Colonic mucosa (tissue), 4 donors: ENCODE data around the gene SYNDIG1. TPM values are rescaled to one million over a fixed set of nuclear protein-coding genes. Genes with fewer than 3 reads are reported as not detected.

Source experiments
- DNase-seq: peaks from one replicate; pipeline ENCODE4 v3.0.0-alpha.2; 2020
- H3K27ac ChIP-seq: fragments of 200-600 bp; one replicate; pipeline ENCODE4 v1.8.0; 2021
- H3K27me3 ChIP-seq: fragments of 200-600 bp; one replicate; pipeline ENCODE4 v1.8.0; 2021
- H3K36me3 ChIP-seq: fragments of 200-600 bp; one replicate; pipeline ENCODE4 v1.8.0; 2021
- H3K4me1 ChIP-seq: fragments of 200-600 bp; one replicate; pipeline ENCODE4 v1.8.0; 2021; ENCODE audit warnings: mild to moderate bottlenecking
- H3K4me3 ChIP-seq: fragments of 200-600 bp; one replicate; pipeline ENCODE4 v1.8.0; 2021
- H3K9ac ChIP-seq, 2 donors: one replicate each; pipeline ENCODE4 v1.7.0; 2013; ENCODE audit warnings: control low read depth in 2 of 2, low read depth in 2 of 2, low read length in 2 of 2
- H3K9me3 ChIP-seq: fragments of 200-600 bp; one replicate; pipeline ENCODE4 v1.8.0; 2021
- CTCF ChIP-seq: fragments of 200-600 bp; IDR thresholded peaks from one replicate; pipeline ENCODE4 v1.8.0; 2022; ENCODE audit warnings: antibody characterized with exemption, mild to moderate bottlenecking
- intact Hi-C: fragments of 100-400 bp; cut with DNase I; formaldehyde crosslinking; loops from one replicate; pipeline ENCODE4 v1.14.1; 2022
- total RNA-seq, 2 donors: library from RNA; stranded (reverse); fragmentation: NEBNext Ultra II Directional in 1 of 2; extraction: Animal tissue kit (Norgen Biotek cat#: 25700) in 1 of 2; gene quantifications; one replicate each; pipeline ENCODE4 v1.2.1, GENCODE V29; 2021
- donor health status: healthy.
- donor health status: DM: no; HTN: no; CAD: no.
- donor health status: DM: no; HTN: no; CAD: no.

SYNDIG1 gene
- total RNA-seq, 2 donors from 2014 or later, result 0.10 to 0.19 TPM

- H3K27ac ChIP-seq, result no peak overlapping the region
- intact Hi-C loops, result no loop called here
- H3K36me3 ChIP-seq, result no peaks in the 10 kb centered on the region
- H3K9me3 ChIP-seq, result no peaks in the 10 kb centered on the region
- no peak for TF ChIP-seq CTCF
- DNase-seq, result no peak
- H3K4me3 ChIP-seq, result no peak overlapping the region
- no peak overlapping the region for H3K9ac ChIP-seq
- no peaks in the 10 kb centered on the region for H3K4me1 ChIP-seq
- H3K27me3 ChIP-seq, result no peaks in the 10 kb centered on the region
Observed at GRCh38 chr20:24633026-24633425, 163.6 kb downstream of the SYNDIG1 start.

GRCh38 chr20:24633521-24633920, 164.1 kb downstream of the SYNDIG1 start:
- DNase-seq, result no peak
- H3K36me3 ChIP-seq, result no peaks in the 10 kb centered on the region
- H3K4me3 ChIP-seq, result no peak overlapping the region
- H3K4me1 ChIP-seq, result no peaks in the 10 kb centered on the region
- intact Hi-C loops, result no loop called here
- H3K27me3 ChIP-seq, result no peaks in the 10 kb centered on the region
- H3K27ac ChIP-seq, result no peak overlapping the region
- TF ChIP-seq CTCF, result no peak
- no peaks in the 10 kb centered on the region for H3K9me3 ChIP-seq
- no peak overlapping the region for H3K9ac ChIP-seq

- Histone ChIP-seq H3K4me1 (no peaks in the 10 kb centered on the region), H3K9me3 (no peaks in the 10 kb centered on the region), H3K4me3 (no peak overlapping the region), H3K9ac (no peak overlapping the region), H3K36me3 (no peaks in the 10 kb centered on the region), H3K27me3 (no peaks in the 10 kb centered on the region), H3K27ac (no peak overlapping the region)
- no peak for DNase-seq
- no peak for TF ChIP-seq CTCF
- intact Hi-C loops, result no loop called here
Observed at GRCh38 chr20:24634855-24635254, 165.4 kb downstream of the SYNDIG1 start.

GRCh38 chr20:24636626-24637025, 167.2 kb downstream of the SYNDIG1 start:
- intact Hi-C loops, result no loop called here
- H3K27ac ChIP-seq, result no peak overlapping the region
- no peaks in the 10 kb centered on the region for H3K27me3 ChIP-seq
- DNase-seq, result no peak
- no peaks in the 10 kb centered on the region for H3K4me1 ChIP-seq
- H3K4me3 ChIP-seq, result no peak overlapping the region
- no peak overlapping the region for H3K9ac ChIP-seq
- TF ChIP-seq CTCF, result no peak
- H3K9me3 ChIP-seq, result no peaks in the 10 kb centered on the region
- no peaks in the 10 kb centered on the region for H3K36me3 ChIP-seq

- H3K27me3 ChIP-seq, result no peaks in the 10 kb centered on the region
- no peak overlapping the region for H3K27ac ChIP-seq
- H3K4me3 ChIP-seq, result no peak overlapping the region
- H3K4me1 ChIP-seq, result no peaks in the 10 kb centered on the region
- intact Hi-C loops, result no loop called here
- H3K9ac ChIP-seq, result no peak overlapping the region
- TF ChIP-seq CTCF, result no peak
- no peak for DNase-seq
- no peaks in the 10 kb centered on the region for H3K9me3 ChIP-seq
- no peaks in the 10 kb centered on the region for H3K36me3 ChIP-seq
Observed at GRCh38 chr20:24637087-24637486, 167.7 kb downstream of the SYNDIG1 start.

GRCh38 chr20:24637941-24638340, 168.5 kb downstream of the SYNDIG1 start:
- DNase-seq, result no peak
- Histone ChIP-seq H3K36me3 (no peaks in the 10 kb centered on the region), H3K27me3 (no peaks in the 10 kb centered on the region), H3K4me3 (no peak overlapping the region), H3K9ac (no peak overlapping the region), H3K4me1 (no peaks in the 10 kb centered on the region), H3K9me3 (no peaks in the 10 kb centered on the region), H3K27ac (no peak overlapping the region)
- TF ChIP-seq CTCF, result no peak
- intact Hi-C loops, result no loop called here
